HPDE6-E6E7 (cell line): ENCODE data around the gene STAC.
A peak's percentile ranks its signal among the peaks of the same experiment; 100 is the strongest.

Source experiments
- DNase-seq: peaks from one replicate; pipeline ENCODE4 v3.0.0; 2011; ENCODE audit warnings: missing footprints; ENCODE audit errors: extremely low spot score

Gene STAC

GRCh38 chr3:36591959-36592358 lies 211.7 kb downstream of the STAC start:
- no peak for DNase-seq

GRCh38 chr3:36595511-36595910 lies 215.2 kb downstream of the STAC start:
- no peak for DNase-seq

- DNase-seq = no peak
These were observed 216.1 kb downstream of the STAC start for GRCh38 chr3:36596419-36596818.

GRCh38 chr3:36597422-36597821 lies 217.1 kb downstream of the STAC start:
- DNase-seq = peak; percentile 21
